ENCODE data around the gene CEBPZ.

The CEBPZ gene

DNA sequence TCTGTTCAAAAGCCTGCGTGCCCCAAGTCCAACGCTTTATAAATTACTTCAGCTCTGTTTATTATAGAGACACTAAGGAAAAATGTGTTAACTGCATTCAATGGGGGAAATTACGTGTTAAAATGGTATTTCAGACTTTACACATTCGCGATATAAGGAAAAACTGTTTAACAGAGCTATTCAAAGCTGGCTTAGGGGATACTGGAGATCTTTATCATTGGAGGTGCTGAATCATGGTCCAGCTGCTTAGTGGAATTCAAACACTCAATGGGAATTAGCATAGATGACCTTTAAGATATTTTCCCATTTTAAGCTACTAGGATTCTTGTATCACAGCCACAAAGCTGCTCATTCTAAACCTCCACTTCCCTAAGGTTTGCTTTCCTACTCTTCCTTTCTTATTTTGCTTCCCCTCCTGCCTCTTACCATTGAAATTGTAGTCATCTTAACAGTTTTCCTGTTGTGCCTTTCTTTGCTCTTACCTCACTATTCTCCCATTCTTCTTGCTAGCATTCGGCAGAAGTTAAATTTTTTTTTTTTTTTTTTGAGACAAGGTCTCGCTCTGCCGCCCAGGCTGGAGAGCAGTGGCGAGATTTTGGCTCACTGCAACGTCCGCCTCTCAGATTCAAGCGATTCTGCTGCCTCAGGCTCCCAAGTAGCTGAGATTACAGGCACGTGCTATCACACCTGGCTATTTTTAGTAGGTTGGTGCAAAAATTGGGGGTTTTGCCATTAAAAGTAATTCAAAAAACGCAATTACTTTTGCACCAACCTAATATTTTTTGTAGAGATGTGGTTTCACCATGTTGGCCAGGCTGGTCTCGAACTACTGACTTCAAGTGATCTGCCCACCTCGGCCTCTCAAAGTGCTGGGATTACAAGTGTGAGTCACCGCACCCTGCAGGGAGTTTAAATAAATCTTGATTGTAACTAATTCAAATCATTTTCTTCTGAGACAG is 49.4 kb downstream of the CEBPZ start:
- DNase-seq (ENCODE audit: low read depth in 2 of 2): peak in 1 of 2 experiments; percentile 10

DNA sequence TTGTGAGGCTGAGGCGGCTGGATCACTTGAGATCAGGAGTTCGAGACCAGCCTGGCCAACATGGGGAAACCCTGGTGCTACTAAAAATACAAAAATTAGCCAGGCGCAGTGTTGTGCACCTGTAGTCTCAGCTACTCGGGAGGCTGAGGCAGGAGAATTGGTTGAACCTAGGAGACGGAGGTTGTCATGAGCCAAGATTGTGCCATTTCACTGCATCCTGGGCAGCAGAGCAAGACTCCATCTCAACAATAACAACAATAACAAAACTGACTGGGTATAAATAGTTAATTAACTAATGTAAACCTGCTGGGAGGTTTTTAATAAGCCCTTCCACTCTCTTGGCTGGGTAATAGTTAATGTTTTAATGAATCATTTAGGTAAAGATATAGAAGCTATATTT is 50.8 kb downstream of the CEBPZ start:
- DNase-seq (ENCODE audit: low read depth in 2 of 2): no peak

DNA sequence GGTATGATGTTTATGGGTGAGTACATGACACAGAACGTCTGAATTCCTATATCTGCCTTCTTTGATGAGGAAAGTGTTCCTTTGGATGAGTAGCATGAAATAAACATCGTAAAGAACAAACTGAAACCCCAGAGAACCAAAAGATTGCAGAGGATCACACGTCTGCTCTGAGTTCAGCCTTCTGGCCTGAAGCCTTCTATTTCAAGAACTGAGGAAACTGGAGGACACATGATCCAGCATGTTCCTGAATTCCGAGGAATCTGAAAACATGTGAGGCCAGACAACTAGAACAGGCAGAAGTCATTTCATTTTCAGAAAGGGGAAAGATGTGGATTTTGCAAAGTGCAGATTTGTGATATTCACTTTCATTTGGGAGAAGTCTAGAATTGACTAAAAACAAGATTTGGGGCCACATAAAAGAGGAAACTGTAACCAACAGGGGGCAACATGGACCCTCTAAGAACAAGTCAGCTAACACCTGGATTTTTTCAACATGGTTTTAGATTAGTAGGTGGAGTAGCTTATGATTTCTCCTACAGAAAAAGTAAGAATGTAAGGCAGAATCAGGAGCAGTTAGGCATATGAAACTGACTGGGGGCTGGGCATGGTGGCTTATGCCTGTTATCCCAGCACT is 51.3 kb downstream of the CEBPZ start:
- DNase-seq (ENCODE audit: low read depth in 2 of 2): no peak

DNA sequence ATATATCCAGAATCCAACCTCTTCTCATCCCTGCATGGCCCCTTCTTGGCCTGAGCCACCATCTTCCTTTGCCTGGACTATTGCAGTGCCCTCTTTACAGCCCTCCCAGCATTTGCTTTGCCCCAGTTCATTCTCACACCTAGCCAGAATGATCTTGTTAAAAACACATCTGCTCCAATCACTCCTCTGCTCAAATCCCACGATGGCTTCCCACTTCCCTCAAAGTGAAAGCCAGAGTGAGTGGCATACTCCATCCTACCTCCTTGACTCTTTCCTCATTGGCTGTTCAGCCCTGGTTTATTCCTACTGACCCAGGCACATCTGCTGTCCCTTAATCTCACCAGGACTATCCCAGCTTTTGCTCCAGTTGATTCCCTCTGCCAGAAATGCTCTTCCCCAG is 57.7 kb downstream of the CEBPZ start:
- DNase-seq (ENCODE audit: low read depth in 2 of 2): no peak

DNA sequence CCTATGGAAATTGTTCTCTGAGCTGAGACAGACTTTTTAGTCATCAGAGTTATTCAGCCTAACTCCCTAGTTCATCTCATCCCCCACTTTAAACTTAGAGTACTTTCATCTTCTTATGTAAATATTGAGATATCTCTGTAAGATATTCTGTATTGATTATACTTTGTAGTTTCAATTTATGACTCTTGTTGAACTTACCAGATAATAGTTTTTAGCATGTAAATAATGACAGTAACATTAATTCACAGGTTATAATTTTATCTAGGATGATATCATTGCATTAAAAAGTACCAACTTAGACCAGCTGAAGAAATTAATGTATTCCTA is 59.8 kb downstream of the CEBPZ start:
- DNase-seq (ENCODE audit: low read depth in 2 of 2): no peak

DNA sequence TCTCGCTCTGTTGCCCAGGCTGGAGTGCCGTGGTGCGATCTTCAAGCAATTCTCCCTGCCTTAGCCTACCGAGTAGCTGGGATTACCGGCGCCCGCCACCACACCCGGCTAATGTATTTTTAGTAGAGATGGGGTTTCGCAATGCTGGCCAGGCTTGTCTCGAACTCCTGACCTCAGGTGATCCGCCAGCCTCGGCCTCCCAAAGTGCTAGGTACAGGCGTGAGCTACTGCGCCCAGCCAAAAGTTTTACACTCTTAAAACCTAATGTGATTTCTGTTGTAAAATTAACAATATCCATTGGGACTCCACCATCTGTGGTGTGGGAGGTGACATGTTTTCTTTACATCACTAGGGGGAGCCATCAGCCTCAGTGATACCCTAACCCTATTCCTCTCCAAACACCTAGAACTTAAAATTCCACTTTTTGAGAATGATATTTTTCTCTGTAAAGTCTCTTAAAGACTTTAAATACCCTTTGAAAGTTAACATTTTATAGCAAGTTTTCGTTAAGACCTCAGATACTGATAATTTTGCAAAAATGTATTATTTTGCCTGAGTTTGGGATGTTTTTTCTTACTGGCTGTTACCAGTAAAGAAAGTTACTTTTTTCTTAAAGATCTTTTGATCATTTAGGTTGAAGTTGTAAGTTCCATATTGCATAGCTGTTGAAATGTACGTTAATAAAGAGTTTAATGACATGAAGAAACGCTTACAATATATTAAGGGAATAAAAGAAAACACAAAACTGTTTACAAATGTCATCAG is 63.0 kb downstream of the CEBPZ start:
- no peak for DNase-seq (ENCODE audit: low read depth in 2 of 2)

DNA sequence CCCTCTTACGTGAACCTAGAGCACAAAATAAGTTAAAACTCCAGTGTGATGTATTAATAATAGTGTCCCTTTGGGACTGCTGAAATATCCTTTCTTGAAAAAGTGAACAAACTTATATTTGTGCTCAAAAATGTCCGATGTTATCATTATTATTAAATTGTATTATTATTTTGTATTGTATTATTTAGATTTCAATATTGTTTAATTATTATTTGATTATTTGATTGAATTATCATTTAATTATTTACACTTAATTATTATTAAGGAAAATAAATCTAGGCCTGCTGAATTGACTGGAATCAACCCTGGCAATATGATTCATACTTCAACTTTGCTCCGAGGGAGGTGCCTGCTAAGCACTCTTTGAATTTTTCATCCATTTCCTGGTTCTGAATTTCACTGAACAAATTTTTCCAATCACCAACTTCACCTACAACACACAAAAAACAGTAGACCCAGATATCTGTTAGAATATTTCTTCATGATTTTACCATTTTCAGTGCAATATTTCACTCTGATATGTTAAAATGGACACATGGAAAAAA is 63.7 kb downstream of the CEBPZ start:
- DNase-seq (ENCODE audit: low read depth in 2 of 2): no peak

DNA sequence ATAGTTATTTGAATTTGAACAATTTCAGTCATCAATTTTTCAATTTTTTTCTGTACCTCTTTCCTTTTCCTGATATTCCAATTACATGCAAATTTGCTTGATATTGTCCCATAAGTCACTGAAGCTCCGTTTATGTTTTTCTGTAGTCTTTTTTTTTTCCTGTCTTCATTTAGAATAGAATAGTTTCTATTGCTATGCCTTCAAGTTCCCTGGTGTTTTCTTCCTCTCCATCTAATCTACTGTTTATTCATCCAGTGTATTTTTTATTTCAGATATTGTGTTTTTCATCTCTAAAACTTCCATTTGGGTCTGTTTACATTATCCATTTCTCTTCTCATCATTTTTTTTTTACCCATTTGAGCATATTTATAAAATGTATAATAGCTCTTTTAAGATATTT is 66.6 kb downstream of the CEBPZ start:
- DNase-seq (ENCODE audit: low read depth in 2 of 2): no peak

DNA sequence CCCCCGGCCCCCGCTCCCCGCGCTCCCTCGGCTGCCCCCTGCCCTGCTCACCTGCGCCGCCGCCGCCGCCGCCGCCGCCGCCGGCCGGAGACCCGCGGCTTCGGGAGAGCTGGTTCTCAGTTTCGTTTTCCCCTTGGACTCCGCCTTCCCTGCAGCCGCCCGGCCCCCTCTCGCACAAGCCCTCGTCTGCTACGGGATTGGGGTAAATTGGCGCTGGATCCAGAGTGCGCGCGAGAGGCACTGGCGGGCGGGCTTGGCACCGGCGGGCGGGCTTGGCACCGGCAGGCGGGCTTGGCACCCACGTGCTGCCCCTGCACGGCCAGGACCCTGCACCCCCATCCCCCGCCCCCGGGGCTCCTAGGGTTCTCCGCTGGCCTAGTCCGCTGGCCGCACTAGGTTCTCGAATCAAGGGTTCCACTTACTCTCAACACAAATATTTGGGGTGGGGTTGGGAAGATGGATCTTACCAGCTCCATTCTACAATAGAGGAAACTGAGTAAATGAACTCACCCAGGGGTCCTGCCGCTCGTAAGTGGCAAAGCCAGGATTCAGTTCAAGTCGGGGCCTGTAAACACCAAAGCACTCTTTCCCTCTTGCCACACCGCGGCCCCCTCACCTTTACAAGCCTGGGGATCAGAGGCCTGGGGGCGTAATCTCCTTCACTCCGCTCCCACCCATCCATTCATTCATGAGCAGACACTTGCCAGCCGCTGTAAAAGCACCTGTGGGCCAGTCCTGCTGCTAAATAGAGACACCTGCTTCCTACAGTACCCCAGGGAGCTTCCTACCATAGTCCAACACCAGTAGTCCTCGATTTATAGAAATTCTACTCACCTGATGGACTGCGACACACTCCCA is 74.3 kb downstream of the CEBPZ start, which contains the start of gene EIF2AK2:
Gene EIF2AK2, minus strand, starts transcription at position 124 of the 858 bp plus-strand sequence. CDS start 9,174 bp downstream, outside the sequence.
- DNase-seq (ENCODE audit: low read depth in 2 of 2): peak; percentile 48 to 49

DNA sequence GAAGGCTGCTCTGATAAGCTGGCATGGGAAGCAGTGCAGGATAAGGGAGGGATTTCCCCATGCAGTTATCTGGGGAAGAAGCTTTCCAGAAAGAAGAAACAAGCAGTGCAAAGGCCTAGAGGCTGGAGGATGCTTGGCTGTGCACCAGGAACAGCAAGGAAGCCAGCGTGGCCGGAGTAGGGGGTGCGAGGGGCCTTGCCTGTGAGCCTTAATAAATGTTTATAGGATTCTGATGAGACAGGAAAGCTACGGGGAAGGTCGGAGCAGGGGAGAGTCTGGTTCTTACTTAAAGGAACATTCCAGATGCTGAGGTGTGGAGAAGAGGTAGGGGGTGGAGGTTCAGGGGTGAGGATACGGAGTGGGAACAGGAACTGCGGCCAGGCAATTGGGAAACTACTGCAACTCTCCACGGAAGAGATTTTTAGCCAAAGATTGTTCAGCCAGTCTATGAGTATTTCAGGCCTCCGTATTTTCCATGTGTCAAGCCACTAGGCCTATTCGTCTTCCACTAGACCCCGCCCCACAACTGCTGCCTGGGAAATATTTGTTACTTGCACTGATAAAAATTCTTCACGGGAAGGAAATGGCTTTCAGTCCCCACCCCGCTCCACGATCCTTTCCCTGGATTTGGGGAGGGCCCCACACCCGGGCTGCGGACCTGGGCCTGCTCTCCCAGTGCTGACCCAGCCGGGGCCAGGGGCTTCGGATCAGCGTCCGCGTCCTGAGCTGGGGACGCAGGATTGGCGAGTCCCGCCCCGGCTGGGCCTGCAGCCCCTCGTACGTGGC is 75.1 kb downstream of the CEBPZ start:
- no peak for DNase-seq (ENCODE audit: low read depth in 2 of 2)

DNA sequence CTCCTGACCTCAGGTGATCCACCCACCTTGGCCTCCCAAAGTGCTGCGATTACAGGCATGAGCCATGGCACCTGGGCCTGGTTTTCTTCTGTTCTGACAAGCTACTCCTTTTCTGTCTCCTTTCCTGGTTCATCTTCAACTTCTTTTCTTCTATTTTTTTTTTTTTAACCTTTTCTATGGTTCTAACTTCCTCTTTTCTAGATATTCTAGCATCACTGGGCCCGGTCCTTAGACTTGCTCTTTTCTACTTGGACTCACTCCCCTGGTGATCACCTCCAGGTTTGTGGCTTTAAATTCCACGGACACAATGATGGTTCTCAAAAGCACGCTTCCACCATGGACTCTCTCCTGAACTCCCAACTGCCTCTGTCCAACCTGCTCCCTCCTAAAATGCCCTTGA is 76.6 kb downstream of the CEBPZ start:
- DNase-seq (ENCODE audit: low read depth in 2 of 2): no peak

DNA sequence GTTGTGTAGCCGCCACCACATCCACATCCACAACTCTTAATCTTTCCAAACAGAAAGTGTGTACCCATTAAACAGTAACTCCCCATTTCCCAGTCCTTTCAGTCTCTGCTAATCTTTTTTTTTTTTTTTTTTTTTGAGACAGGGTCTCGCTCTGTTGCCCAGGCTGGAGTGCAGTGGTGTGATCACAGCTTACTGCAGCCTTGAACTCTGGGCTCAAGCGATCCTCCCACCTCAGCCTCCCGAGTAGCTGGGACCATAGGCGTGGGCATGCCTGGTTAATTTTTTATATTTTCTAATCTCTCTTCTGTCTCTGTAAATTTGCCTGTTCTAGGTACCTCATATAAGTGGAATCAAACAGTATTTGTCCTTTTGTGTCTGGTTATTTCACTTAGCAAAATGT is 78.2 kb downstream of the CEBPZ start:
- no peak for DNase-seq (ENCODE audit: low read depth in 2 of 2)

Data from fibroblast of skin of left biceps (primary cell).